Activated CD4-positive, alpha-beta T cell treated with anti-CD3 and anti-CD28 coated beads for 48 hours (primary cell): ENCODE measurements around the gene CNR1.
A peak's percentile ranks its signal among the peaks of the same experiment; 100 is the strongest.
"Not testable (repeated sequence)": the region's sequence is repeated elsewhere in the genome, so short reads cannot be mapped to it uniquely, and the experiment has no call there.

Experiments used
- DNase-seq: peaks from one replicate; pipeline ENCODE4 v3.0.0-alpha.2; 2020

Gene CNR1

DNA sequence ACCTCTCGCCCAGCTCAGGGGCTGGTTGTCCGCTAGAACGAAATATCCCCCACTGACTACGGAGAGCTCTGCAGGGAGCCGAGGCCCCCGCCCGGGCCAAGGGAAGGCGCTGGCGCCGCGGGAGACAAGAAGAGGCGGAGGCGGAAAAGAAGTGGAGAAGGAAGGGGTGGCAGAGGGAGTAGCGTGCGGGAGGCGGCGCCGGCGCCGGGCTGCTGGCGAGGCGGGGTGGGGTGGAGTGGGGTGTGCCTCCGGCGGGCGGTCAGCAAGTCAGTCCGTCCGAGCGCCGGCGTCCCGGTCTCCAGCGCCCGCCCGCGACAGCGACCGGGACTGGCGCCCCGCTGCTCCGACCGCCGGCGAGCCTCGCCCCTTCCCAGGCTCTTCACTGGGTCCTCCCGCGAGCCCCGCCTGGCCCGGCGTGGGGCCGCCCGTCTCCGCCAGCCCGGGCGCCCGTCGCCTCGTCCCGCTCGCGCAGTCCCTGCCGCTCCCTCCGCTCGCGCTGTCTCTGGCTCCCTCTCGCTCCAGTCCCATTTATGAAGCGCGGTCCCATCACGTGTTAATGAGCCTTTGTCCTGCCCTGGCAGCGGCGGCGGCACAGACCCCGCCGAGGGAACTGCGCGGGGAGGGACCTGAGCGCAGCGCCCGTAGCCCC, at the start of gene CNR1:
Gene CNR1 (minus strand): TSS at position 504 of the 649 bp plus-strand sequence. CDS start 21,073 bp downstream, outside the sequence.
- DNase-seq = peak; percentile 13

DNA sequence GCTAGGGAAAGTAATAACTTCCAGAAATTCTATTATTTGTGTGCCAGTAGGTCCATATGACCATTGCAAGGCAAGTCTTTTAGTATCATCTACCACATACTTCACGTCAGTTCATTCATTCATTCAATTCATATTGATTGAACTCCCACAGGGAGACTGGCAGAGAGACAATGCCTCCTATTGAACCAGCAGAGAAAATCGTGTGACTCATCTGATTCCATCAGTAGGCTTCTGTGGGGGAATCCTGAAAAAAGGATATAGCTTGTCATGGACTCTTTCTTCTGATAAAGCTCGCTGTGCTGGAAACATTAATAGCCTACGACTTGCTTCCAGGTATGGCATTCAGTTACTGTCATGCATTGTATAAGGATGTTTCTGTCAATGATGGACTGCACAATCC, 45.3 kb upstream of the CNR1 start:
- no peak for DNase-seq

DNA sequence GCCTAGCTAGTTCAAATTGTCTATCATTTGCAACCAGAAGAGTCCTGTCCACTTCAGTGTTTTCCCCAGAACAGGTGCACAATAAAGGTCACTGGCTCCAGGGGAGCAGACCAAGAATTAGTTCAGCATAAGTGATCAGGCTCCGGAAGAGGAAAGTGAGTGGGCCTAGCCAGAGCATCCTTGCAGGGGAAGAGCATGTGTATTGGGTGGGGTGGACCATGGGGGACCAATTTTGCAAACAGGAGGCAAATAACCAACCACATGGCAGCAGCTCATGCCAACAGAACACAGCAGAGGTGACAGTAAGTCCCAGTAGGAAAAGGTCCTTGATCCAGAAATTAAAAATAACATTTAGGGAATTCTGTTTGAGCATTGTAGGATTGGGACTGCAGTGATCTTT, 43.2 kb upstream of the CNR1 start:
- no peak for DNase-seq

DNA sequence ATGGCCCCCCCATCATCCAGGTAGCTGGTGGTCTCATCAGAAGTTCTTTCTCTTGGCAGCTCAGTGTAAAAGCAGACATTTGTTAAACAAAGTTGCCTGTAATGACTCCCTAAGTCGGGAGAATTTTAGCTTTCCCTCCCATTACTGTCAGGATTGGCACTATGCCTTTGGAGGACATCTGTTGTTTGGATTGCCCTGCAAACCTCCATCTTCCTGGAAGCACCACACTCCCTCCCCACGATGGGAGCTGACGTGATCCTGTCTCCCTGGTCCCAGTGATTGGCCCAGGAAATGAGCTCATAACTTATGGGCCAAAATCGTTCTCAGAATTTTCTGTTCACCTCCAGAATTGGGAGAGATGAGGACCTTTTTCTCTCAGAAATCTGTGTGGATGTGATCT, 42.6 kb upstream of the CNR1 start:
- no peak for DNase-seq

DNA sequence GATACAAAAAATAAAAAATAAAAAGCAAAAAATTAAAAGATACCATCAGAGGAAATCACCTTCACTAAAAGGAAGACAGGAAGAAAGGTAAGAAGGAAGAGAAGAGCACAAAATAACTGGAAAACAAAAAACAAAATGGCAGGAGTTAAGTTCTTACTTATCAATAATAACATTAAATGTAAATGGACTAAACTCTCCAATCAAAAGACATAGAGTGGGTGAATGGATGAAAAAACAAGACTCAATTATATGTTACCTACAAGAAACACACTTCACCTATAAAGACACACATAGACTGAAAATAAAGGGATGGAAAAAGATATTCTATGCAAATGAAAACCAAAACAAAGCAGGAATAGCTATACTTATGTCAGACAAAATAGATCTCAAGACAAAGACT, 35.6 kb upstream of the CNR1 start:
- DNase-seq = not testable (repeated sequence)

DNA sequence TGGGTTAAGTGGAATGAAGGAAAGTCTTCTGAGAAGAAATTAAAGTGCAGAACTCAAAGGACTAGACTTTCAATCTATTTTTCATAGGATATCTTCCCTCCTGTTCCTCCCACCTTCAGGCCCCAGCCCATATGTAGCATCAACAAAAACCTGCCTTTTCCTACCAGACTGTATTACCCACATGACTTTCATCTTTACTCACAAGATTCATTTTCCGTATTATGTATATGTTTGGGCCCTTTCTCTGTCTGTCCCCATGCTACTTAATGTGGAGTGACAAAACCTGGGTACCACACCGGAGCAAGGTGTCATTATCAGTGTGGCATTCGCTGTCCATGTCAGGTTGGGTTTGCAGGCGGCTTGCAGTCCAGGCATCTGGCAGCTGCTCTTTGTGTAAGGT, 18.8 kb upstream of the CNR1 start:
- no peak for DNase-seq

DNA sequence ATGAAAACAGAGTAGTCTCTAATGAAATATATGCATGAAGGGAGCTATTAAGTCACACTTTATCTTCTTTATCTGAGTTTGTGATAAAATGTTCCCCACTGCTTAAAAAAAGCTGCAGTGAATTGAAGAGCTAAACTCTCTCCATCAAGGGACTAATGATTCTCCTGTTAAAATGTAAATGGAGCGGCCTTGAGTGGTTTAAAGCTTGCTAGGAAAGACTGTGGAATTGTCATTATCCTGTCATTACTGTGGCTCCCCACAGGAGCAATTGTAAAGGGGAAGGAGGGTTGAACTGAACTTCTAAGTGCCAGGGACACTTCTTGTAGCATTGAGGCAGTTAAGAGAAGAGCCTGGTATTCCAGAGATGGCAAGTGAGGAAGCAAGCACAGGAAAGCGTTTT, 17.3 kb upstream of the CNR1 start:
- DNase-seq = no peak

DNA sequence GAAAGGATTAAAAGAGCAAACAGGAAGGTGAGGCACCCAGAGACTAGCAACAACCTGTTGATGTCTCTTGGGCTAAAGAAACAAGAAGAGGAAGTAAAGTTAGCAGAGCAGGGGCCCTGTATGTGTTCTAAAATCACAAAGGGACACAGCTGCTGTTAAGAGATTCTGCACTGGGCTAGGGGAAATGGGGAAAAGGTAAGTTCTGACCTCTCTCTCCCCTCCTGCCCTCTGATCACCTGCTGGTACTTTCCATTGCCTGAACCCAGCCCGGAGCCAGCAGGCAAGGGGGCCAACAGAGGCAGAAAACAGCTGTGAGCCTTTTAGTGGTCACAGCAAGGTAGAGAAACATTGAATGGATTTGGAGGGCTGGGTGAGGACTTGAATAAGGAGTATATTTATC, 13.5 kb upstream of the CNR1 start:
- DNase-seq = no peak

DNA sequence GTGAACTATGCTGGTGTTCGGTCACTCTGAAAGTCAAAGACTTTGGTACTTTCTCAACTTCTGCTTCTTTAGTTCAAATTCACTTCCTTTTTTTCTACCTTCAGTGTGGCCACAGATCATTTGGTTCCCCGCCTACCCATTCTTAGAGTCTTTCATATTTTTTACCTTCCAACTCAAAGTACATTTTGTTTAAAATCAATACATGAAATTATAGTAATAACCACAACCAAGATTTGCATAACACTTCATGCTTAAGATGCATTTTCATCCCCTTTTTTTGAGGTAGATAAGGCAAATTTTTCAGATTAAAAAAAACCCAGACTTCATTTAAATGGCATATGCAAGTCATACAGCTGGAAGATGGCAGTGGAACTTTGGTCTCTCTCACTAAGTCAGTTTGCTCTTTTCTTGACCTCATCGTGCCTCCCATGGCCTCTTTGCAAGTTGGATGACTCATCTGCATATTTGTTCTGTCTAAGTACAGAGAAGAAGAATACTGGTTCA, 11.9 kb upstream of the CNR1 start:
- no peak for DNase-seq

DNA sequence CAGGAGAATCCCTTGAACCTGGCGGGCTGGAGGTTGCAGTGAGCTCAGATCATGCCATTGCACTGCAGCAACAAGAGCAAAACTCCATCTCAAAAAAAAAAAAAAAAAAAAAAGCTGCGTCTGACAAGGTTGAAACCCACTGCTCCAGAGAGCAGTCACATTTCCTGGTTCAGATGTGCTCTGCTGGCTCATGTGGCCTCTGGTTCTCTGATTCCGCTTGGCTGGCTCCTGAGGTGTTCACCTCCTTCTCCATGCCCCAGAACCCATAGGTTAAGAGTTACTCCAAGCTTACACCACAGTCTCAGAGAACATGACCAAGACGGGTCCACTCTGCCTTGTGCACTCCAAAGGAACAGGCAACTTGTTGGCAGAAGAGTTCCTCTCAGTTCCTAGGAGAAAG, 8.8 kb upstream of the CNR1 start:
- DNase-seq = no peak

DNA sequence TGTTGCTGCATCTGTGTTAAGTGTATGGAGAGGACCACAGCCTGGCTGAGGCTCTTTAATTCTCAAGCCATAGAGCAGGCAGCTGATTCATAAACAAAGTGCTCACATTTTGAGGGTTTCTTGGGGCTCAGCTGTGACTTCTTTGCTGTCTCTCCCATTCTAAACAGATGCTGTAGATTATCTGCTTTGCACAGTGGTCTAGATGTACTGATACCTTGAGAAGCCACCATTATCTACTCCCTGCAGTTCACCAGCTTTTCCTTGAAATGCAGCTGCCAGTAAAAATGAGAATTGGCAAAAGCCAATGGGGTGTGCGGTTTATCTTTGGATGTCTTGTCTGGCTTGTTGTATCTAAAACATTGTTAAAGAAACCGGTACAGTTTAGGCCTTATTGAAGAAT, 5.2 kb upstream of the CNR1 start:
- no peak for DNase-seq

DNA sequence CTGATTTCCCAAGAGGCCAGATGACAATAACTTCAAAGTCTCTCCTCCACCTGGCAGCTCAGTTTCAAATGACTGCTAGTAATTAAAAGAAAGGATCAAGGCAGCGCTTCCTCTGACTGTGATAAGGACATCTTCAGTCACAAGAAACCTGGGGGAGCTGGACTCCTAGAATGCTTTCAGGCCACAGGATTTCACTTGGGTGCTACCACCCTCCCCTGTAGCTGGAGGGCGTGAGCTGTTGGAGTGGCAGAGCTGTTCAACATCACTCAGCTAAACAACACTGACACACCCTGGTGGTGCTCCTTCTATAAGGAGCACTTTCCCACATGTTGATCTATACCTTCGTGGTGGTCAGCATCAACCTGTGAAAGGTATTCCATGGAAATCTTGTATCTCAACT, 2.2 kb upstream of the CNR1 start:
- DNase-seq = no peak

DNA sequence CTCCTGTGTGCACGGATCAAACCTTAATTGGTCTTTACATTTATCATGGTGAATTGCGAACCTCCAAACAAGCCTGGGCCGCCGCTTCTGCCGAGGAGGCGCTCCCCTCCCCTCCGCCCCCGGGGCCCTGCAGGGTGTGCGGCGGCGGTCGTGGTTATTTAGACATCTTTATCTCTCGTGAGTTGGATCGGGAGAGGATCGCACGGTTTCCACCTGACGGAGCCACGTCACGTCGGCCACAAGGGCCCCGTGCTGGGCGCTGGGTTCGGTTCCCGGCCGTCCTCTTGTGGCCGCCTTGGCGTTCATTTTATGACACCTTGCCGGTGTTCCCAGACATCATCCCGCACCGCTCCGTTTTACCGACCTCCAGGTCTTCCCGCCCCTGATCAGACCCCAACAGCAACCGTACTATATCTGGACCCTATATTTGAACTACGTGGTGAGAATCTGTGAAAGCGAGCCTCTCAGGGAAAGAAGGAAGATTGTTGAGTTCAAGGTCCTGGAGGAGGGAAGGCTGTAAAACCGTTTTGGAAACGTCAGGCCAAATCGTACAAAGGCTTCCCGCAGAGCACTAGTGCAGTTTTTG, 1.3 kb upstream of the CNR1 start:
- DNase-seq = peak; percentile 35

DNA sequence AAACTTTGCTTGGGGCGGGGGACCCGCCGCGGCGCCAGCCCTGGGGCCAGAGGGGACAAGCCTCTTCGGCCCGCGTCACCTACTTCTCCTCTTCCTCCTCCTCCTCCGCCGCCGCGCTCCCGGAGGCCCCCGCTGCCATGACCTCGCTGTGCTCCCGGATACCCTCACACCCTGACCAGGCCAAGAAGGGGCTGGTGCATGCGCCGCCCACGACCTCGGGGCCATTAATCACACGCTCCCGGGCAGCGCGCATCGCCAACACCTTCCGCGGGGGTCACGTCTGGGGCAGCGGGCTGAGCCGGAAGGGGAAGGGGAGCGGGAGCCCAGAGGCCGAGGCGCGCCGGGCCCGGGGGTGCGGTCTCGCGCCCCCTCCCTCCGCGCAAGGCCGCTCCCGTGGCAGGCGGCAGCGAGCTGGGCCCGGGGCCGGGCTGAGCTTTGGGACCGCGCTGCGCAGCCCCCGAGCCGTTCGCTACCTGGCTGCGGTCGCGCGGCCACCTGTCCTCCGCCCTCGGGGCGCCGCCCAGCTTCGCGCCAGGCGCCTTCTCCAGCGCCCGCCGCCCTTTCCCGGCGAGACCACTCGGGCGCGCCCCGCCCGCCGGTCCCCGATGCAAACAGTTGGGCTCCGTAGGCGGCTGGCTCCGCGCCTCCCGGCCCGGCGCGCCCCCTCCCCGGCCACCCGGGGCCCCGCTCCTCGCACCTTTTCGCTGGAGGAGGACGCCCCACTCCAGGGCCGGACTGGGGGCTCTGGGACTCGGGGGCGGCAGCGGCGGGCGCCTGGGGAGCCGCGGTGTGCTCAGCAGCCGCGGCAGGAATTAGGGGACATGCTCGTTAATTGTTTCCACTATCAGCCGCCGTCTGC, 575 bp upstream of the CNR1 start:
- DNase-seq = no peak

DNA sequence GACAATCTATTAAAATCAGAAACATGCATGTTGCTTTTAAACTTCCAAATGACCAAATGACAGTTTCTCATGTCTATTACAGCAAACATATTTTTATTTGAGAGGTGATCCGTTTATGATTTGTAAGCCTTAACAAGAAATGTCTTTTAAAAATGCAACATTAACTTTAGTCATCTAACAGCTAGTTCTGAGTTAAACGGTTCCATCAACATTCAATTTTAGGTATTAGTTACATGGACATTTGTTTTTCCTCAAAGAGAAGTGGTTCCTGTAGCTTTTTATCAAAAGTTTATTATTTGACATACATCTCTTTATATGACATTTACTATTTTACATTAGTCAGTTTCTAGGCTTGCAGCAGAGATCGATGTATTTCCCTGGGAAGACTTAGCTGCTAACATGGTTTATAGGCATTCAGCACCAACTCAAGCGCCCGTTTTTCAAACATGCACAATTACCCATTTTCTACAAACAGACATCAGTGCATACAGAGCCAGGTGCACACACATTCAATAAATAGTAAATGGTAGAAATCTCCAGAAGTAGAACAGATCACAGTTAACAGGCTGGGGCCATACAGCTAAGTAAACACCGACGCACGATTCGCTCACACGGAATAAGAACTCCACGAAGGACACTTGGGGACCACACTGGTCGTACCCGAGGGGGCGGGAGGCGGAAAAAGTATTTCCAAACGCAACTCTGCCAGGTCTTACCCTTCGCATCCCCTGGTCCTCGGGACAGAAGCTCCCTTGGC, 882 bp downstream of the CNR1 start:
- DNase-seq = no peak

DNA sequence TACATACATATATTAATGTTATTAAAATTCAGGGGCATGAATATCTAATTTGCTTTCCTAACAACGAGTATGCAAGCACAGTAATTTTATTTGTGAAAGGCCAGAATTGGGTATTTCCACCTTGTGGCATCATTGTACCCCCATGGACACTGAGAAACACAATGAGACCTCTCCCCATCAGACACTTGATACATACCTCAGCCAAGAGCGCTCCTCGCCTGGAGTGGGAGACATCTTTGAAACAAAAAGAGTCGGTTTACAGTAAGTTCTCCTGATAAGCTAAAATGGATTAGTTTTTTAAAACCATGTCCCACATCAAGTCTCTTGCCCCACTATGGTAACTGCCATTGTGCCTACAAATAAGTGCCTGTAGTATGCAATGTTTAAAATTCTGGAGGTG, 2.1 kb downstream of the CNR1 start:
- no peak for DNase-seq

DNA sequence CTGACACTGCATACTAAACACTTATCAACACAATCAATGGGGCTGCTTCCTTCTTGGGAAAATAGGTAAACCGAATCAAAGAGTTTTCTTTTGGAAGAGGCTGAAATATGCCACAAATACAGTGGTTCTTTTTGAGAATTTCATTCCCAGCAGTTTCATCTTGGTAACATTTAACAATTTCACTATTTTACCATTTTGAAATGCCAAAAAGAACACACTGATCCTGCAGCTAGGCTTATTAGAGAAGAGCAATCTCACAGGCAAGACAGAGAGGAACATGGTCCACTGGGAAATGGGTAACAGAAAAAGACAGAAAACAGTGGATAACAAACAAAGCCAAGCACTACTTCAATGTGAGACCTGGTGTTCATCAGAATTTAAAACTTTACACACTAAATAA, 2.5 kb downstream of the CNR1 start:
- no peak for DNase-seq

DNA sequence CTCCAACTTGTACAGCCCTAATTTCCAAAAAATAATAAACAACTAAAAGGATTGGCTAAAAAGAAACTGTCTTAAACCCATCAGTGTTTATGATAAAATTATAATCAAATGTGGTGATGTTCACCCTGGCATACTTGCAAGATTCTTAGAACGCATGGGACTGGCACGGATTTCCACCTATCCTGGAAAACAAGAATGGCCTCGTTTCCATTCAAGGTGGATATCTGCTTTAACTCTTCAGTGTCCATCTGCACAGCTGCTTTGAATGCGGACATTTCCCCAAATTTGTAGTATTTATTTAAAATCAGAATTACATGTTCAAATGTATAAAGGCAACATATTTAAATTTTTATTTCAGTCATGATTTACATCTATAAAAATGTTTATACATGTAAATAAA, 4.2 kb downstream of the CNR1 start:
- no peak for DNase-seq

DNA sequence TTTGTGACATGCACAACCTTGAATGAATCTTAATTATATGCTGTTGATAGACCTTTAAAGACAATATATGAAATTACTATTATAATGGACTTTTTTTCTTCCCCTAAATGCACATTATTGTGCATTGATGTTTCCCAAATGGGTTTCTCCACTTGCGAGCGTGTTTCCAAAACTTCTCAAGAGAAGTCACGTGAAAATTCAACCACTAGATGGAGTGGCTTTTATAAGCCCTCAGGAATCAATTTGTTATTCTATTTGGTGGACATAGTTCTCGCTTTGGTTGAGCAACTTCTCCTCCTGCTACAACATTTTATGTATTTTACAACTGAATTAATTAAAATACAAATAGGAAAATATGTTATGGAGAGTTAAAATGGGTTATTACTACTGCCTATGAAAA, 9.0 kb downstream of the CNR1 start:
- no peak for DNase-seq

DNA sequence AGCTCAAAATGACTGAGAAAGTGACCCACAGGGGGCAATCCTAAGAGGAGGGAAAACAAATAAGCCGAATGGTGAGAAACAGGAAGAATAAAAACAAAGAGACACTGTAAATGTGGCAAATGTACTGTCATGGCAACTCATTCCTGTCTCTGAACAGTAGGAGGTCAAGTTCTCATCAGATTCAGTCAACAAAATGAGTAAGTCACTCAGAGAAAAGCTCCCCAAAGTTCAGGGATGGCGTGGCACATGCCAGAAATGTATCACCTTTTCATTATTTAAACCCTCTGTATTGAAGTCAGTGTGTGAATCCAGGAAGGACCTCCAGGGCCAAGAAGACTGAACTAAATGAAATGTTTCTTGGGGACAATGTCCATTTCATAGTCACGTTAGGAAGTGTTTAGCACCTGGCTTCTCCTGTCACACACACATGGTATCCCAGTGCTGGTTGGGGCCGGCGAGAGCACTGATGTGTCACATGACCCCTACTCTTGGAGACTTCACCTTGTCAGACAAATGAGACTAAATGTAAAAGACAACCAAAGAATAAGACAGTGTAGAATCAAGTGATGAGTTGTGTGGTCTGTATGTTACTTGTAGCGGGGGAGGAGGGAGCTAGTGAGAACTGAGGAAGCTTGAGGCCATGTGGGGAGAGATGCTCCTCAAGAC, 20.7 kb downstream of the CNR1 start:
- no peak for DNase-seq

DNA sequence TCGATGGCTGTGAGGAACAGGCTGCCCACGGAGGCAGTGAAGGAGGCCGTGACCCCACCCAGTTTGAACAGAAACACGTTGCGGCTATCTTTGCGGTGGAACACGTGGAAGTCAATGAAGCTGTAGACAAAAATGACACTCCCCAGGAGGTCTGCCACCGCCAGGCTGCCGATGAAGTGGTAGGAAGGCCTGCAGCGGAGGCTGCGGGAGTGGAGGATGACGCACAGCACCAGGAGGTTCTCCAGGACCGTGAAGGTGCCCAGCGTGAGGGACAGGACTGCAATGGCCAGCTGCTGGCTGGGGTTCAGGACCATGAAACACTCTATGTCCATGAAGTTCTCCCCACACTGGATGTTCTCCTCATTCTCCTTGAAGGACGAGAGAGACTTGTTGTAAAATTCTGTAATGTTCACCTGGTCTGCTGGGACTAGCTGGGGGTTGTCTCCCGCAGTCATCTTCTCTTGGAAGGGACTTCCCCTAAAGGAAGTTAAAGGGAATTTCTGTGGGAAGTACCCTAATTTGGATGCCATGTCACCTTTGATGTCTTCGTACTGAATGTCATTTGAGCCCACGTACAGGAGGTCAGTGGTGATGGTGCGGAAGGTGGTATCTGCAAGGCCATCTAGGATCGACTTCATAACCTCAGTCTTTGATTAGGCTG, 21.4 kb downstream of the CNR1 start:
- DNase-seq = no peak
